ENCODE measurements around the gene GSTA1.
"Not testable (repeated sequence)": the region's sequence is repeated elsewhere in the genome, so short reads cannot be mapped to it uniquely, and the experiment has no call there.

DNA sequence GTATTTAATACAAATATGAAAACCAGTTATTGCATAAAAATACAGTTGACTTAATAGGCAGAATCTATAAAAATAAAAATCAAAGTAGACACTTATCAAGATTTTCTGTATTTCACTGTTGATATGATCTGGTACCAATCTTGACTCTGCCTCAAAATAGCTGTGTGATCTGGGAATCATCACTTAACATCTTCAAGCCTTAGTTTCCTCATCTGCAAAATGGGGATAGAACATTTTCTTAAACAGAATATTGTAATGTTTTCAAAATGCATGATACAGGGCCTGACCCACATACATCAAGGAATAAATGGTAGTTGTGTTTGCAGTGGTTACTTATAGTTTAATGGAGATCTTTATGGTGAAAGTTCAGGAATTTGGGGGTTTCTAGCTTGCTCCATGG lies 21.4 kb downstream of the GSTA1 start:
- TF ChIP-seq YY1 (IDR thresholded peaks at IDR 0.05; ENCODE audit: insufficient read depth, insufficient read length); SUZ12 (IDR thresholded peaks at IDR 0.05; ENCODE audit: extremely low read depth, insufficient read depth, insufficient read length): not testable (repeated sequence)

Measured in NT2/D1 (cell line).